Activated naive CD4-positive, alpha-beta T cell treated with anti-CD3 and anti-CD28 coated beads, Interleukin-2, amount 50 U/mL, for 72 hours (primary cell): ENCODE data around the gene PRPF6. TPM values are rescaled to one million over a fixed set of nuclear protein-coding genes. Genes with fewer than 3 reads are reported as not detected.

Source experiments
- ATAC-seq, 2 donors: fragments of 150-1000 bp; cut with Tn5 transposase; 2 replicates each; pipeline ENCODE4 v1.10.0; 2021; ENCODE audit warnings: mild to moderate bottlenecking in 2 of 2, moderate library complexity in 2 of 2
- DNase-seq, 2 donors: peaks; one replicate each; pipeline ENCODE4 v3.0.0; 2021 to 2022; ENCODE audit warnings: low spot score in 2 of 2
- H3K27ac Mint-ChIP-seq, 2 donors: one replicate each; pipeline ENCODE4 v1.8.0; 2022; ENCODE audit warnings: mild to moderate bottlenecking in 2 of 2, mixed read lengths in 2 of 2
- H3K36me3 Mint-ChIP-seq, 2 donors: one replicate each; pipeline ENCODE4 v1.8.0; 2022; ENCODE audit warnings: mixed read lengths in 2 of 2
- H3K9me3 Mint-ChIP-seq, 2 donors: one replicate each; pipeline ENCODE4 v1.8.0; 2022; ENCODE audit warnings: mixed read lengths in 2 of 2
- total RNA-seq, 2 donors: library from RNA; stranded (reverse); gene quantifications; one replicate each; pipeline ENCODE4 v1.2.3, GENCODE V29; 2022

The PRPF6 gene
- total RNA-seq, 2 donors from 2014 or later: 82.1 to 82.7 TPM

GRCh38 chr20:64042054-64042781 lies 61.3 kb downstream of the PRPF6 start:
- DNase-seq (no peak), ATAC-seq (no peak)
- H3K27ac Mint-ChIP-seq: peak overlapping the region; percentile 57 to 78
- H3K36me3 Mint-ChIP-seq: no peaks in the 10 kb centered on the region
- H3K9me3 Mint-ChIP-seq: no peaks in the 10 kb centered on the region

- Mint-ChIP-seq H3K36me3 (no peaks in the 10 kb centered on the region), H3K27ac (peak overlapping the region in 1 of 2 donors; percentile 48), H3K9me3 (no peaks in the 10 kb centered on the region)
- ATAC-seq (no peak), DNase-seq (no peak)
Observed at GRCh38 chr20:64043768-64044167, 62.8 kb downstream of the PRPF6 start.

GRCh38 chr20:64044484-64045247 lies 63.7 kb downstream of the PRPF6 start:
- H3K9me3 Mint-ChIP-seq: no peaks in the 10 kb centered on the region
- no peaks in the 10 kb centered on the region for H3K36me3 Mint-ChIP-seq
- DNase-seq (no peak), ATAC-seq (no peak)
- peak overlapping the region in 1 of 2 donors; percentile 48 for H3K27ac Mint-ChIP-seq

- no peaks in the 10 kb centered on the region for H3K9me3 Mint-ChIP-seq
- no peak overlapping the region for H3K27ac Mint-ChIP-seq
- DNase-seq (no peak), ATAC-seq (no peak)
- H3K36me3 Mint-ChIP-seq: no peaks in the 10 kb centered on the region
Observed at GRCh38 chr20:64045346-64046011, 64.5 kb downstream of the PRPF6 start.

GRCh38 chr20:64047046-64047389 lies 66.1 kb downstream of the PRPF6 start:
- no peak overlapping the region for H3K27ac Mint-ChIP-seq
- no peaks in the 10 kb centered on the region for H3K9me3 Mint-ChIP-seq
- ATAC-seq (no peak), DNase-seq (no peak)
- H3K36me3 Mint-ChIP-seq: no peaks in the 10 kb centered on the region

GRCh38 chr20:64047968-64048401 lies 67.1 kb downstream of the PRPF6 start:
- ATAC-seq (no peak), DNase-seq (no peak)
- H3K9me3 Mint-ChIP-seq: no peaks in the 10 kb centered on the region
- H3K27ac Mint-ChIP-seq: no peak overlapping the region
- H3K36me3 Mint-ChIP-seq: no peaks in the 10 kb centered on the region

- ATAC-seq (no peak), DNase-seq (no peak)
- H3K9me3 Mint-ChIP-seq: no peaks in the 10 kb centered on the region
- H3K27ac Mint-ChIP-seq: no peak overlapping the region
- H3K36me3 Mint-ChIP-seq: no peaks in the 10 kb centered on the region
Observed at GRCh38 chr20:64048402-64049044, 67.6 kb downstream of the PRPF6 start.

GRCh38 chr20:64049060-64049877 lies 68.3 kb downstream of the PRPF6 start, which contains the start of gene SOX18:
Gene SOX18 (minus strand): TSS chr20:64049639. CDS start chr20:64049516, 123 bp downstream.
- Mint-ChIP-seq H3K36me3 (no peaks in the 10 kb centered on the region), H3K9me3 (no peaks in the 10 kb centered on the region), H3K27ac (no peak within 1 kb of the TSS)
- ATAC-seq: peak; percentile 64 to 68
- DNase-seq: peak in 1 of 2 donors; percentile 54

GRCh38 chr20:64049878-64050260 lies 68.9 kb downstream of the PRPF6 start:
- Mint-ChIP-seq H3K9me3 (no peaks in the 10 kb centered on the region), H3K36me3 (no peaks in the 10 kb centered on the region), H3K27ac (no peak overlapping the region)
- no peak for DNase-seq
- ATAC-seq: no peak

- Mint-ChIP-seq H3K36me3 (no peaks in the 10 kb centered on the region), H3K27ac (no peak overlapping the region), H3K9me3 (no peaks in the 10 kb centered on the region)
- ATAC-seq (no peak), DNase-seq (no peak)
Observed at GRCh38 chr20:64050261-64051032, 69.5 kb downstream of the PRPF6 start.

GRCh38 chr20:64051033-64051452 lies 70.1 kb downstream of the PRPF6 start:
- Mint-ChIP-seq H3K36me3 (no peaks in the 10 kb centered on the region), H3K27ac (no peak overlapping the region), H3K9me3 (no peaks in the 10 kb centered on the region)
- ATAC-seq: no peak
- DNase-seq: no peak

- ATAC-seq (no peak), DNase-seq (no peak)
- Mint-ChIP-seq H3K27ac (no peak overlapping the region), H3K36me3 (no peaks in the 10 kb centered on the region), H3K9me3 (no peaks in the 10 kb centered on the region)
Observed at GRCh38 chr20:64051561-64052325, 70.8 kb downstream of the PRPF6 start.

GRCh38 chr20:64052326-64052722 lies 71.4 kb downstream of the PRPF6 start:
- DNase-seq (no peak), ATAC-seq (no peak)
- Mint-ChIP-seq H3K9me3 (no peaks in the 10 kb centered on the region), H3K27ac (no peak overlapping the region), H3K36me3 (no peaks in the 10 kb centered on the region)

- H3K36me3 Mint-ChIP-seq: no peaks in the 10 kb centered on the region
- H3K27ac Mint-ChIP-seq: no peak overlapping the region
- no peak for ATAC-seq
- H3K9me3 Mint-ChIP-seq: no peaks in the 10 kb centered on the region
- no peak for DNase-seq
Observed at GRCh38 chr20:64052987-64053840, 72.3 kb downstream of the PRPF6 start.
